ENCODE data around the gene CD82.

- TF ChIP-seq CTCF (IDR thresholded peaks at IDR 0.05) = no peak
- no peak for TF ChIP-seq POLR2A (IDR thresholded peaks at IDR 0.05)
Measured at GRCh38 chr11:44637487-44637886, 72.0 kb downstream of the CD82 start.
